Colonic mucosa (tissue), 4 donors: ENCODE results near the gene CGB3. TPM values are rescaled to one million over a fixed set of nuclear protein-coding genes. Genes with fewer than 3 reads are reported as not detected.
A peak's percentile ranks its signal among the peaks of the same experiment; 100 is the strongest.

Experiments
- DNase-seq: peaks from one replicate; pipeline ENCODE4 v3.0.0-alpha.2; 2020
- H3K27ac ChIP-seq: fragments of 200-600 bp; one replicate; pipeline ENCODE4 v1.8.0; 2021
- H3K27me3 ChIP-seq: fragments of 200-600 bp; one replicate; pipeline ENCODE4 v1.8.0; 2021
- H3K36me3 ChIP-seq: fragments of 200-600 bp; one replicate; pipeline ENCODE4 v1.8.0; 2021
- H3K4me1 ChIP-seq: fragments of 200-600 bp; one replicate; pipeline ENCODE4 v1.8.0; 2021; ENCODE audit warnings: mild to moderate bottlenecking
- H3K4me3 ChIP-seq: fragments of 200-600 bp; one replicate; pipeline ENCODE4 v1.8.0; 2021
- H3K9ac ChIP-seq, 2 donors: one replicate each; pipeline ENCODE4 v1.7.0; 2013; ENCODE audit warnings: control low read depth in 2 of 2, low read depth in 2 of 2, low read length in 2 of 2
- H3K9me3 ChIP-seq: fragments of 200-600 bp; one replicate; pipeline ENCODE4 v1.8.0; 2021
- CTCF ChIP-seq: fragments of 200-600 bp; IDR thresholded peaks from one replicate; pipeline ENCODE4 v1.8.0; 2022; ENCODE audit warnings: antibody characterized with exemption, mild to moderate bottlenecking
- intact Hi-C: fragments of 100-400 bp; cut with DNase I; formaldehyde crosslinking; loops from one replicate; pipeline ENCODE4 v1.14.1; 2022
- microRNA-seq: library from miRNA; unstranded; fragments of <30 nt; microRNA quantifications from one replicate; pipeline ENCODE4, GENCODE V29; 2019
- total RNA-seq, 2 donors: library from RNA; stranded (reverse); fragmentation: NEBNext Ultra II Directional in 1 of 2; extraction: Animal tissue kit (Norgen Biotek cat#: 25700) in 1 of 2; gene quantifications; one replicate each; pipeline ENCODE4 v1.2.1, GENCODE V29; 2021
- donor health status: healthy.
- donor health status: DM: no; HTN: no; CAD: no.
- donor health status: DM: no; HTN: no; CAD: no.

Gene CGB3
- total RNA-seq, 2 donors from 2014 or later = not detected

GRCh38 chr19:48977061-48977460, 47.1 kb downstream of the CGB3 start:
- Histone ChIP-seq H3K9ac (no peak overlapping the region), H3K27ac (peak overlapping the region; percentile 59), H3K4me3 (no peak overlapping the region), H3K4me1 (no peaks in the 10 kb centered on the region), H3K27me3 (no peaks in the 10 kb centered on the region), H3K9me3 (no peaks in the 10 kb centered on the region), H3K36me3 (no peaks in the 10 kb centered on the region)
- intact Hi-C loops = no loop called here
- no peak for DNase-seq
- TF ChIP-seq CTCF = no peak

DNA sequence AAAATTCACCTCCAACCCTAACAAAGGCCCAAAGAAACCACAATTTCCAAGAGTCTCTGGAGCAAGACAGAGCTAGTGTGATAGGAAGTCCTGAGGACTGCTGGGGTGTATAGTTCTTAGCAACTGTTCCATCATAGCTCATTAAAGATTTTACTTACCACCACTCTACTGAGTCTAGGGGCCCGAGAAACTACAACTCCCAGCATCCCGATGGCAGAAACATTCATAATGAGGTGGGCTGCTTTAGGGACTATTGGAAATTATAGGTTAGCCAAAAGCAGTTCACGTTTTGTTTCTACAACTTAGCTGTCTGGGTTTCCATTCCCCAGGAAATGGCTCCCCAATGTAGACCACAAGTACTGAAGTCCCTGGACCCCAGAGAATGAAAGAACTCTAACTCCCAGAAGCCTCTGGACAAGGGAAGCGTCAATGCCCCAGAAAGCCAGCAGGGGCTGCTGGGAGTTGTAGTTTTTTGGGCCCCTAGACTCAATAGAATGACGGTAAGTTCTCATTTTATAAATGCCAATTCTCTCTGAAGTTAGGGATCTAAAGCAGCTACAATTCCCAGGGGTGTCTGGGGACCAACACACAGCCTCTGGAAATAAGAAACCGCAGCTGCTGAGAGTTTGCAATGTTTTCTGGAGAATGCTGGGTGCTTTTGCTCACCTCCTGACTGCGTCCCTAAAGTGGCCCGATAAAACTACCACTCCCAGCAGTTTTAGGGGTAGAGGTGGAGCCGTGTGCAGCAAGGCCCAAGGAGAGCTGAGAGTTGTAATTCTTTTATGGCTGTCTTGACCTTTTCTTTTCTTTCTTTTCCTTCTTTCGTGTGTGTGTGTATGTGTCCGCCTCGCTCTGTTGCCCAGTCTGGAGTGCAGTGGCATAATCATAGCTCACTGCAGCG, 47.9 kb downstream of the CGB3 start:
- H3K9ac ChIP-seq = no peak overlapping the region
- H3K4me3 ChIP-seq = no peak overlapping the region
- no peaks in the 10 kb centered on the region for H3K36me3 ChIP-seq
- DNase-seq = no peak
- no peaks in the 10 kb centered on the region for H3K27me3 ChIP-seq
- H3K9me3 ChIP-seq = no peaks in the 10 kb centered on the region
- H3K27ac ChIP-seq = peak overlapping the region; percentile 59
- no peaks in the 10 kb centered on the region for H3K4me1 ChIP-seq
- no peak for TF ChIP-seq CTCF
- intact Hi-C loops = no loop called here

Small RNA genes within 50 kb of the gene (microRNA-seq; reads per million reads assigned to microRNA genes)
- not detected for gene MIR6798

Other genes with a start within 250 kb of the CGB3 start
- gene BCAT2, start 213.3 kb downstream of the CGB3 start, total RNA-seq = 10 to 100 TPM; 74.8 to 85.5 TPM
- 1 to 10 TPM in 1 of 2 donors, under 1 TPM in 1; 0.79 to 2.8 TPM for gene HSD17B14, start 187.8 kb downstream of the CGB3 start, total RNA-seq
- gene PLEKHA4, start 155.7 kb downstream of the CGB3 start, total RNA-seq = 1 to 10 TPM; 5.6 to 6.6 TPM
- gene PPP1R15A, start 151.9 kb downstream of the CGB3 start, total RNA-seq = 10 to 100 TPM; 23.9 to 33.3 TPM
- gene TULP2, start 125.6 kb downstream of the CGB3 start, total RNA-seq = not detected
- 100 to 1,000 TPM; 180 to 184 TPM for gene NUCB1, start 124.0 kb downstream of the CGB3 start, total RNA-seq
- 1 to 10 TPM in 1 of 2 donors, not detected in 1; 1.5 TPM for gene DHDH, start 90.6 kb downstream of the CGB3 start, total RNA-seq
- gene BAX, start 69.5 kb downstream of the CGB3 start, total RNA-seq = 100 to 1,000 TPM; 144 to 223 TPM
- gene FTL, start 59.0 kb downstream of the CGB3 start, total RNA-seq = 1,000 to 10,000 TPM; 1,463 to 1,600 TPM
- 10 to 100 TPM; 48.8 to 54.7 TPM for gene GYS1, start 31.0 kb downstream of the CGB3 start, total RNA-seq
- gene RUVBL2, start 30.4 kb downstream of the CGB3 start, total RNA-seq = 100 to 1,000 TPM in 1 of 2 donors, 10 to 100 TPM in 1; 54.1 to 151 TPM
- not detected for gene LHB, start 7.2 kb downstream of the CGB3 start, total RNA-seq
- gene CGB2, start 7.6 kb upstream of the CGB3 start, total RNA-seq = not detected
- not detected for gene CGB1, start 12.6 kb upstream of the CGB3 start, total RNA-seq
- not detected for gene CGB5, start 19.5 kb upstream of the CGB3 start, total RNA-seq
- gene CGB8, start 24.8 kb upstream of the CGB3 start, total RNA-seq = not detected
- gene CGB7, start 33.4 kb upstream of the CGB3 start, total RNA-seq = not detected
- not detected for gene NTF4, start 40.5 kb upstream of the CGB3 start, total RNA-seq
- gene KCNA7, start 48.4 kb upstream of the CGB3 start, total RNA-seq = not detected
- gene SNRNP70, start 61.1 kb upstream of the CGB3 start, total RNA-seq = 100 to 1,000 TPM; 124 to 204 TPM
- 10 to 100 TPM; 11.8 to 14.6 TPM for gene LIN7B, start 90.0 kb upstream of the CGB3 start, total RNA-seq
- gene C19orf73, start 94.8 kb upstream of the CGB3 start, total RNA-seq = 1 to 10 TPM; 3.5 to 4.8 TPM
- 10 to 100 TPM; 27.5 to 36.3 TPM for gene PPFIA3, start 95.2 kb upstream of the CGB3 start, total RNA-seq
- 1 to 10 TPM in 1 of 2 donors, under 1 TPM in 1; 0.53 to 1.8 TPM for gene HRC, start 131.1 kb upstream of the CGB3 start, total RNA-seq
- gene TRPM4, start 133.5 kb upstream of the CGB3 start, total RNA-seq = 100 to 1,000 TPM; 175 to 307 TPM